RWPE2 (cell line): ENCODE results near the gene CACNA1B.
A peak's percentile ranks its signal among the peaks of the same experiment; 100 is the strongest.
"Not testable (repeated sequence)": the region's sequence is repeated elsewhere in the genome, so short reads cannot be mapped to it uniquely, and the experiment has no call there.

Experiments used
- ATAC-seq: fragments of 200-7000 bp; cut with Tn5 transposase; 3 replicates; pipeline ENCODE4 v1.9.1; 2021; ENCODE audit warnings: low read depth
- DNase-seq: peaks from one replicate; pipeline ENCODE4 v3.0.0-alpha.2; 2020; ENCODE audit warnings: low spot score
- H3K27ac ChIP-seq: fragments of 450-650 bp; 2 replicates; pipeline ENCODE4 v1.5.1; 2017; ENCODE audit warnings: mild to moderate bottlenecking; ENCODE audit not compliant: poor library complexity, severe bottlenecking
- H3K27me3 ChIP-seq: fragments of 250-450 bp; sonication (Bioruptor Pico); 2 replicates; pipeline ENCODE4 v1.5.1; 2021; ENCODE audit warnings: mild to moderate bottlenecking, moderate library complexity; ENCODE audit not compliant: insufficient read depth, poor library complexity, severe bottlenecking
- H3K36me3 ChIP-seq: fragments of 250-450 bp; sonication (Bioruptor Pico); 2 replicates; pipeline ENCODE4 v1.5.1; 2020; ENCODE audit warnings: low read depth, mild to moderate bottlenecking, moderate library complexity
- H3K4me1 ChIP-seq: fragments of 250-450 bp; sonication (Bioruptor Pico); 2 replicates; pipeline ENCODE4 v1.5.1; 2021; ENCODE audit warnings: mild to moderate bottlenecking, moderate library complexity; ENCODE audit not compliant: insufficient read depth, poor library complexity, severe bottlenecking
- H3K4me3 ChIP-seq: fragments of 250-450 bp; sonication (Bioruptor Pico); 2 replicates; pipeline ENCODE4 v1.5.1; 2021; ENCODE audit warnings: mild to moderate bottlenecking, moderate library complexity; ENCODE audit not compliant: severe bottlenecking
- H3K9me3 ChIP-seq: fragments of 250-450 bp; sonication (Bioruptor Pico); 2 replicates; pipeline ENCODE4 v1.5.1; 2021; ENCODE audit warnings: mild to moderate bottlenecking, moderate library complexity; ENCODE audit not compliant: severe bottlenecking
- CTCF ChIP-seq: fragments of 450-650 bp; IDR thresholded peaks from one replicate; pipeline ENCODE4 v1.5.1; 2017; ENCODE audit warnings: mild to moderate bottlenecking, moderate library complexity; ENCODE audit not compliant: poor library complexity, severe bottlenecking

CACNA1B gene

GRCh38 chr9:138112090-138112748, 234.6 kb downstream of the CACNA1B start:
- ATAC-seq (no peak), DNase-seq (no peak)
- H3K9me3 ChIP-seq: no peaks in the 10 kb centered on the region
- no peaks in the 10 kb centered on the region for H3K36me3 ChIP-seq
- H3K4me1 ChIP-seq: no peaks in the 10 kb centered on the region
- TF ChIP-seq CTCF: no peak
- H3K27me3 ChIP-seq: peaks cover 2% of the 10 kb centered on the region
- H3K4me3 ChIP-seq: no peak overlapping the region
- no peak overlapping the region for H3K27ac ChIP-seq

- Histone ChIP-seq H3K4me3 (no peak overlapping the region), H3K4me1 (no peaks in the 10 kb centered on the region), H3K9me3 (no peaks in the 10 kb centered on the region), H3K27ac (no peak overlapping the region), H3K36me3 (no peaks in the 10 kb centered on the region), H3K27me3 (peaks cover 2% of the 10 kb centered on the region)
- TF ChIP-seq CTCF: no peak
- ATAC-seq (no peak), DNase-seq (peak; percentile 36)
Measured at GRCh38 chr9:138112791-138113600, 235.4 kb downstream of the CACNA1B start.

- not testable (repeated sequence) for H3K4me3 ChIP-seq, ATAC-seq, H3K27me3 ChIP-seq, H3K36me3 ChIP-seq, H3K9me3 ChIP-seq, H3K27ac ChIP-seq, DNase-seq, H3K4me1 ChIP-seq
Measured at GRCh38 chr9:138113701-138114325, 236.2 kb downstream of the CACNA1B start.

GRCh38 chr9:138114501-138115245, 237.1 kb downstream of the CACNA1B start:
- Histone ChIP-seq H3K27ac (no peak overlapping the region), H3K4me3 (no peak overlapping the region), H3K9me3 (no peaks in the 10 kb centered on the region), H3K36me3 (no peaks in the 10 kb centered on the region), H3K4me1 (no peaks in the 10 kb centered on the region), H3K27me3 (no peaks in the 10 kb centered on the region)
- TF ChIP-seq CTCF: no peak
- ATAC-seq (no peak), DNase-seq (no peak)

GRCh38 chr9:138115506-138115905, 237.9 kb downstream of the CACNA1B start:
- Histone ChIP-seq H3K27me3 (no peaks in the 10 kb centered on the region), H3K4me1 (no peaks in the 10 kb centered on the region), H3K36me3 (no peaks in the 10 kb centered on the region), H3K9me3 (no peaks in the 10 kb centered on the region), H3K27ac (no peak overlapping the region), H3K4me3 (no peak overlapping the region)
- no peak for ATAC-seq
- DNase-seq: no peak
- TF ChIP-seq CTCF: no peak
